GM19324 (cell line): ENCODE results near the gene RIMBP2.

ENCODE experiments used
- ATAC-seq: cut with Tn5 transposase; IDR thresholded peaks from one replicate; pipeline ENCODE4 v1.9.1; 2021; ENCODE audit warnings: mild to moderate bottlenecking, moderate library complexity; ENCODE audit not compliant: unreplicated experiment, low FRiP score

Gene RIMBP2

GRCh38 chr12:130639476-130640424 lies 76.3 kb downstream of the RIMBP2 start:
- ATAC-seq: no peak

GRCh38 chr12:130636370-130636769 lies 79.7 kb downstream of the RIMBP2 start:
- no peak for ATAC-seq

GRCh38 chr12:130634866-130635265 lies 81.2 kb downstream of the RIMBP2 start:
- no peak for ATAC-seq

GRCh38 chr12:130633771-130634170 lies 82.3 kb downstream of the RIMBP2 start:
- ATAC-seq: no peak

GRCh38 chr12:130632642-130633041 lies 83.5 kb downstream of the RIMBP2 start:
- ATAC-seq: no peak

GRCh38 chr12:130628304-130628703 lies 87.8 kb downstream of the RIMBP2 start:
- no peak for ATAC-seq

- no peak for ATAC-seq
Measured at GRCh38 chr12:130627175-130627574, 88.9 kb downstream of the RIMBP2 start.

- no peak for ATAC-seq
Measured at GRCh38 chr12:130626601-130627000, 89.5 kb downstream of the RIMBP2 start.

GRCh38 chr12:130625201-130625600 lies 90.9 kb downstream of the RIMBP2 start:
- ATAC-seq: no peak

GRCh38 chr12:130622803-130623202 lies 93.3 kb downstream of the RIMBP2 start:
- ATAC-seq: no peak

- ATAC-seq: no peak
Measured at GRCh38 chr12:130621696-130622298, 94.3 kb downstream of the RIMBP2 start.

- ATAC-seq: no peak
Measured at GRCh38 chr12:130620756-130621155, 95.3 kb downstream of the RIMBP2 start.

GRCh38 chr12:130620281-130620680 lies 95.8 kb downstream of the RIMBP2 start:
- ATAC-seq: no peak

GRCh38 chr12:130619385-130620001 lies 96.6 kb downstream of the RIMBP2 start:
- no peak for ATAC-seq

- ATAC-seq: no peak
Measured at GRCh38 chr12:130617219-130617618, 98.9 kb downstream of the RIMBP2 start.

- ATAC-seq: no peak
Measured at GRCh38 chr12:130615861-130616345, 100.2 kb downstream of the RIMBP2 start.

GRCh38 chr12:130614530-130614905 lies 101.6 kb downstream of the RIMBP2 start:
- ATAC-seq: no peak

GRCh38 chr12:130613831-130614529 lies 102.1 kb downstream of the RIMBP2 start:
- ATAC-seq: no peak

GRCh38 chr12:130613131-130613530 lies 103.0 kb downstream of the RIMBP2 start:
- ATAC-seq: no peak

GRCh38 chr12:130611026-130611905 lies 104.8 kb downstream of the RIMBP2 start:
- no peak for ATAC-seq
